Vagina (tissue), 2 donors: Measurements from ENCODE around the gene FOXS1.

ENCODE experiments used
- POLR2A ChIP-seq, 2 donors: fragments of 450-650 bp; IDR thresholded peaks; one replicate each; pipeline ENCODE4 v1.6.1; 2017; ENCODE audit warnings: antibody characterized with exemption in 2 of 2, mild to moderate bottlenecking in 2 of 2, moderate library complexity in 2 of 2
- POLR2AphosphoS5 ChIP-seq, 2 donors: sonication (generic); formaldehyde crosslinking; IDR thresholded peaks; one replicate each; pipeline ENCODE4 v1.9.0; 2017; ENCODE audit warnings: antibody characterized with exemption in 2 of 2, mild to moderate bottlenecking in 2 of 2, low read depth in 1 of 2; ENCODE audit not compliant: insufficient read depth in 1 of 2
- TF ChIP-seq, protein P1 (sequence below), 3 experiments: fragments of 450-650 bp in 2 of 3; fragments of 200-600 bp in 1 of 3; sonication (generic) in 1 of 3; IDR thresholded peaks; one replicate each; pipeline ENCODE4 v1.5.1; 2017 to 2019; ENCODE audit warnings: antibody characterized with exemption in 3 of 3, mild to moderate bottlenecking in 2 of 3, moderate library complexity in 2 of 3

- no peak for TF ChIP-seq POLR2AphosphoS5 (IDR thresholded peaks at IDR 0.05; ENCODE audit: insufficient read depth in 1 of 2, low read depth in 1 of 2)
- TF ChIP-seq POLR2A (IDR thresholded peaks at IDR 0.05) = no peak
- TF ChIP-seq, protein P1, sequence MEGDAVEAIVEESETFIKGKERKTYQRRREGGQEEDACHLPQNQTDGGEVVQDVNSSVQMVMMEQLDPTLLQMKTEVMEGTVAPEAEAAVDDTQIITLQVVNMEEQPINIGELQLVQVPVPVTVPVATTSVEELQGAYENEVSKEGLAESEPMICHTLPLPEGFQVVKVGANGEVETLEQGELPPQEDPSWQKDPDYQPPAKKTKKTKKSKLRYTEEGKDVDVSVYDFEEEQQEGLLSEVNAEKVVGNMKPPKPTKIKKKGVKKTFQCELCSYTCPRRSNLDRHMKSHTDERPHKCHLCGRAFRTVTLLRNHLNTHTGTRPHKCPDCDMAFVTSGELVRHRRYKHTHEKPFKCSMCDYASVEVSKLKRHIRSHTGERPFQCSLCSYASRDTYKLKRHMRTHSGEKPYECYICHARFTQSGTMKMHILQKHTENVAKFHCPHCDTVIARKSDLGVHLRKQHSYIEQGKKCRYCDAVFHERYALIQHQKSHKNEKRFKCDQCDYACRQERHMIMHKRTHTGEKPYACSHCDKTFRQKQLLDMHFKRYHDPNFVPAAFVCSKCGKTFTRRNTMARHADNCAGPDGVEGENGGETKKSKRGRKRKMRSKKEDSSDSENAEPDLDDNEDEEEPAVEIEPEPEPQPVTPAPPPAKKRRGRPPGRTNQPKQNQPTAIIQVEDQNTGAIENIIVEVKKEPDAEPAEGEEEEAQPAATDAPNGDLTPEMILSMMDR (IDR thresholded peaks at IDR 0.05) = no peak
These were observed 26.2 kb upstream of the FOXS1 start for GRCh38 chr20:31871618-31871954.
